Astrocyte of the spinal cord (primary cell): ENCODE data around the gene MAGI2.

Source experiments
- DNase-seq: peaks from one replicate; pipeline ENCODE4 v3.0.0; 2011; ENCODE audit warnings: low read depth, low spot score
- H3K4me3 ChIP-seq: 2 replicates; pipeline ENCODE4 v1.5.1; 2011; ENCODE audit warnings: low read depth, mild to moderate bottlenecking, low read length, moderate library complexity
- in situ Hi-C: cut with HindIII; loops from 2 replicates; pipeline ENCODE4 v1.10.0; 2017; ENCODE audit warnings: low sequenced_read_pairs
- TF ChIP-seq, protein P1 (sequence below): IDR thresholded peaks from 2 replicates; pipeline ENCODE4 v1.5.1; 2012; ENCODE audit warnings: low read depth, mild to moderate bottlenecking, low read length, inconsistent platforms

The MAGI2 gene

GRCh38 chr7:78377532-78377931, 1075.9 kb downstream of the MAGI2 start:
- no peak overlapping the region for H3K4me3 ChIP-seq
- no peak for DNase-seq
- in situ Hi-C loops = no loop called here
- TF ChIP-seq, protein P1, sequence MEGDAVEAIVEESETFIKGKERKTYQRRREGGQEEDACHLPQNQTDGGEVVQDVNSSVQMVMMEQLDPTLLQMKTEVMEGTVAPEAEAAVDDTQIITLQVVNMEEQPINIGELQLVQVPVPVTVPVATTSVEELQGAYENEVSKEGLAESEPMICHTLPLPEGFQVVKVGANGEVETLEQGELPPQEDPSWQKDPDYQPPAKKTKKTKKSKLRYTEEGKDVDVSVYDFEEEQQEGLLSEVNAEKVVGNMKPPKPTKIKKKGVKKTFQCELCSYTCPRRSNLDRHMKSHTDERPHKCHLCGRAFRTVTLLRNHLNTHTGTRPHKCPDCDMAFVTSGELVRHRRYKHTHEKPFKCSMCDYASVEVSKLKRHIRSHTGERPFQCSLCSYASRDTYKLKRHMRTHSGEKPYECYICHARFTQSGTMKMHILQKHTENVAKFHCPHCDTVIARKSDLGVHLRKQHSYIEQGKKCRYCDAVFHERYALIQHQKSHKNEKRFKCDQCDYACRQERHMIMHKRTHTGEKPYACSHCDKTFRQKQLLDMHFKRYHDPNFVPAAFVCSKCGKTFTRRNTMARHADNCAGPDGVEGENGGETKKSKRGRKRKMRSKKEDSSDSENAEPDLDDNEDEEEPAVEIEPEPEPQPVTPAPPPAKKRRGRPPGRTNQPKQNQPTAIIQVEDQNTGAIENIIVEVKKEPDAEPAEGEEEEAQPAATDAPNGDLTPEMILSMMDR = no peak

DNA sequence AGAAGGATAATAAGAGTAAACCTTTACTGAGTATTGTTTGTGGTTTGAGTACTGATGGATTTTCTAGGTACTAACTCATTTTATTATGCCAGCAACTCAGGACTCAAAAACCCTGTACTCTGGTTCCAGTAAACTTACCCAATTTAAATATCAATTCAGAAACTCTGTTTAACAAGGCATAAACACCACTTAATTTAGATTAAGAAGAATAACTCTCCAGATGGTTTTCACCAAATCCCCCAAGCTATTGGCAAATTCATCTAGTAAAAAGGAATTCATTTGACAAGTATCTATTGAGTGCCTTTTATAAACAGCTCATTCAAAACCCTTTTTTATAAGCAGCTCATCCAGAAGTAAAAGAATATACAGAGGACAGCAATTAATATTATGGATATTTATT, 1082.5 kb downstream of the MAGI2 start:
- TF ChIP-seq, protein P1 = no peak
- no peak overlapping the region for H3K4me3 ChIP-seq
- in situ Hi-C loops = no loop called here
- DNase-seq = no peak

DNA sequence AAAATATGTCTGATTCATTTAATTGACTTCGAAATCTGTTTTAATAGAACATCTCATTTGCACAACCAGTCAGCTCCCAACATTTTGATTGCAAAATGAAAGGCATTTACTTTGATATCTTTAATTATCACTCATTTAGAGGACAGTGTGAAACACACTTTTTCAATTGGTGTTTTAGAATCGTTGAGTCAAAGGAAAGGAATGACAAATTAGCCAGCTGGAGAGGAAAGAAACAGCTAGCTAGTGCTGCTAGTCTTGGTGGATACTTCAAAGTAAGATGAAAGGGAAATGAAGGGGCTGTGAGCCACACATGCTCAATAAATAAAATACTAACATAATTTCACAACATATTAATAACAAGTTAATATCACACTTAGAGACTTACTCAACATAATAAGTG, 1084.7 kb downstream of the MAGI2 start:
- TF ChIP-seq, protein P1 = no peak
- no peak overlapping the region for H3K4me3 ChIP-seq
- DNase-seq = no peak
- in situ Hi-C loops = no loop called here

DNA sequence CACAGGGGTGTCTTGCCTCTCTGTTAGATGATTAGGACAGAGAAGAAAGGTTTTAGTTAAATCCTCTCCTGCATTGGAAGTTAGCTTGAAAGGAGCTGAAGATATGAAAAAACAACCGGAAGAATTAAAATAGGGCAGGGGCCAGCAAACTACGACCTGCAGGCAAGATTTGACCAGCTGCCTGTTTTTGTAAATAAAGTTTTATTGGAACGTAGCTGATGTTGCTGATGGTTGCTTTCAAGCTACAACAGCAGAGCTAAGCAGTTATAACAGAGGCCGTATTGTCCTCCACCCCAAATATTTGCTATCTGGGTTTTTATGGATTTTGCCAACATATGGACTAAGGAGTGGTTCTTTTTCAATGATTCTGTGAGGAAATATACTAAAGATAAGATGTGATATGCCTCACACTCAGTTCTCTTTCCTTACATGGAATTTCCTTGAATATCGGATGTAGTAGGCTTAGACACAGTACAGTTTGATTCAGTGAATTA, 1086.1 kb downstream of the MAGI2 start:
- H3K4me3 ChIP-seq = no peak overlapping the region
- in situ Hi-C loops = no loop called here
- TF ChIP-seq, protein P1 = no peak
- DNase-seq = no peak

DNA sequence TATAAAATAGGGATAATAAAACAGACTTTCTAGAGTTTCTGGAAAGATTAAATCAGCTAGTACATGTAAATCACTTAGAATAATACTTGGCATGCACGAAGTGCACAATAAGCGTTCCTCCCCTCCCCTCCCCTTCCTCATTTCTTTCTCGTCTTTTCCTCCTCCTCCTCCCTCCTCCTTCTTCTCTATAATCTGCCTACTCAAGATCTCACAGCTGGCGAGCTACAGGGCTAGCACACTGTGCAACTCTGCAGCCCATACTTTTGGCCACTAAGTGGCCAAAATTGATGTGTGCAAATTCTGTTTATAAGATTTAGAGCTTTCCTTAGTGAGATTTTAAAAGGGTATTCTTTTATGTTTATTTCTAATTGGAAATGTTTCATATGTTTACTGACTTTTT, 1089.6 kb downstream of the MAGI2 start:
- H3K4me3 ChIP-seq = no peak overlapping the region
- in situ Hi-C loops = no loop called here
- no peak for DNase-seq
- TF ChIP-seq, protein P1 = no peak

GRCh38 chr7:78359836-78360235, 1093.6 kb downstream of the MAGI2 start:
- TF ChIP-seq, protein P1 = no peak
- DNase-seq = no peak
- in situ Hi-C loops = no loop called here

DNA sequence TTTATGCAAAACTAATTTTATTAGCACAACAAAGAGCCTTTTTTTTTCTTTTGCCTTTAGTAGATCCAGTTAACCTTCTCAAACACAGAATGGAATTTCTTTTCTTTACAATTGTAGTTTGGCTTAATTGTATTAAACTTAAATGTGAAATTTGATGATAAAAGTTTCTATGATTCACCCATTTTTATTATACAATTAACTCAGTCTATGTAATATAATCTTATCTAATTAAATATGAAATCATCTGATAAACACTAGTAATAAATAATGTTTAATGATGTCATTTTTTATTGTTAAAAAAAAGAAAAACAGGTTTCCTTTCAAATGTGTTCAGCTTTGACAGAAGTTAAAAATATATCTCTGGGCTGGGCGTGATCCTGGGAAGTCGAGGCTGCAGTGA, 1095.8 kb downstream of the MAGI2 start:
- TF ChIP-seq, protein P1 = no peak
- H3K4me3 ChIP-seq = no peak overlapping the region
- no peak for DNase-seq
- in situ Hi-C loops = no loop called here

More at GRCh38 chr7:78359836-78360235, 1093.6 kb downstream of the MAGI2 start:
- H3K4me3 ChIP-seq = no peak overlapping the region
